Measurements from ENCODE around the gene TMEM245. TPM values are rescaled to one million over a fixed set of nuclear protein-coding genes. Genes with fewer than 3 reads are reported as not detected.

Gene TMEM245
- total and polyA plus RNA-seq, 10 of the 15 experiments (the other 5 are each of a cell fraction or from before 2014, with no cell fraction given), result 7.4 to 36.1 (median 19.0) TPM

DNA sequence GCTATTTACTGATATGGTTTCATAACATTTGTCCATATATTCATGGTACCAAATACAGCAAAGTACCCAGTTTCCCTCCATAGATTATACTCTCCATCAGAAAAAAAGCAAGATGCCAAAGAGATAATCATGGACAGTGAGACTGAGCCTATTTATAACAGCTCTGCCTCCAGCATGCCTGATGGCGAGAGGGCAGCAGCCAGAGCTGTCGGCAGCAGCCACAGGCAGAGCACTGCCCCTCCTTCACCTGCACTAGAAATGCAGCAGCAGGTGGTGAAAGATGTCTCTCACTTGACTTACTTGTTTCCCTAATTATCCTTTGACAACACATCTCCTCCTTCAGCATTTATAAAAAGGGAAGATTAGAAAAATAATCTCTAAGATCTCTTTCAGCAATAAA lies 138.9 kb downstream of the TMEM245 start:
- no TSS peak for BruUV-seq (replicated peaks)
- WGBS (ENCODE audit: insufficient coverage, insufficient replicate concordance, low lambda C conversion rate, missing lambda C conversion rate), result 100% methylated on average over 2 of the region's 2 CpGs
- no peak overlapping the region for H3K4me3 ChIP-seq
- H3K27ac ChIP-seq (ENCODE audit: control insufficient read depth, insufficient read depth), result no peak overlapping the region
- no peak for FAIRE-seq
- TF ChIP-seq DPF2 (IDR thresholded peaks at IDR 0.05) (no peak), BRCA1 (IDR thresholded peaks at IDR 0.05; ENCODE audit: low read depth, low read length) (no peak), CREM (IDR thresholded peaks at IDR 0.05; ENCODE audit: low read depth) (no peak), CBX5 (IDR thresholded peaks at IDR 0.05; ENCODE audit: low read depth) (no peak), EED (IDR thresholded peaks at IDR 0.05; ENCODE audit: low read depth) (no peak), CBFB (IDR thresholded peaks at IDR 0.05; ENCODE audit: low read depth) (no peak), ATF7 (IDR thresholded peaks at IDR 0.05; ENCODE audit: low read depth) (no peak), RELA (IDR thresholded peaks at IDR 0.05; ENCODE audit: borderline replicate concordance, partially characterized antibody) (no peak), STAT3 (IDR thresholded peaks at IDR 0.05; ENCODE audit: low read depth, low read length) (no peak), MEF2A (IDR thresholded peaks at IDR 0.05; ENCODE audit: insufficient read depth, low read depth, low read length) (no peak), NR2C1 (IDR thresholded peaks at IDR 0.05) (no peak), BACH1 (IDR thresholded peaks at IDR 0.05; ENCODE audit: borderline replicate concordance) (no peak)
- TF ChIP-seq, protein P1, sequence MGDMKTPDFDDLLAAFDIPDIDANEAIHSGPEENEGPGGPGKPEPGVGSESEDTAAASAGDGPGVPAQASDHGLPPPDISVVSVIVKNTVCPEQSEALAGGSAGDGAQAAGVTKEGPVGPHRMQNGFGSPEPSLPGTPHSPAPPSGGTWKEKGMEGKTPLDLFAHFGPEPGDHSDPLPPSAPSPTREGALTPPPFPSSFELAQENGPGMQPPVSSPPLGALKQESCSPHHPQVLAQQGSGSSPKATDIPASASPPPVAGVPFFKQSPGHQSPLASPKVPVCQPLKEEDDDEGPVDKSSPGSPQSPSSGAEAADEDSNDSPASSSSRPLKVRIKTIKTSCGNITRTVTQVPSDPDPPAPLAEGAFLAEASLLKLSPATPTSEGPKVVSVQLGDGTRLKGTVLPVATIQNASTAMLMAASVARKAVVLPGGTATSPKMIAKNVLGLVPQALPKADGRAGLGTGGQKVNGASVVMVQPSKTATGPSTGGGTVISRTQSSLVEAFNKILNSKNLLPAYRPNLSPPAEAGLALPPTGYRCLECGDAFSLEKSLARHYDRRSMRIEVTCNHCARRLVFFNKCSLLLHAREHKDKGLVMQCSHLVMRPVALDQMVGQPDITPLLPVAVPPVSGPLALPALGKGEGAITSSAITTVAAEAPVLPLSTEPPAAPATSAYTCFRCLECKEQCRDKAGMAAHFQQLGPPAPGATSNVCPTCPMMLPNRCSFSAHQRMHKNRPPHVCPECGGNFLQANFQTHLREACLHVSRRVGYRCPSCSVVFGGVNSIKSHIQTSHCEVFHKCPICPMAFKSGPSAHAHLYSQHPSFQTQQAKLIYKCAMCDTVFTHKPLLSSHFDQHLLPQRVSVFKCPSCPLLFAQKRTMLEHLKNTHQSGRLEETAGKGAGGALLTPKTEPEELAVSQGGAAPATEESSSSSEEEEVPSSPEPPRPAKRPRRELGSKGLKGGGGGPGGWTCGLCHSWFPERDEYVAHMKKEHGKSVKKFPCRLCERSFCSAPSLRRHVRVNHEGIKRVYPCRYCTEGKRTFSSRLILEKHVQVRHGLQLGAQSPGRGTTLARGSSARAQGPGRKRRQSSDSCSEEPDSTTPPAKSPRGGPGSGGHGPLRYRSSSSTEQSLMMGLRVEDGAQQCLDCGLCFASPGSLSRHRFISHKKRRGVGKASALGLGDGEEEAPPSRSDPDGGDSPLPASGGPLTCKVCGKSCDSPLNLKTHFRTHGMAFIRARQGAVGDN (IDR thresholded peaks at IDR 0.05), result no peak
- TF ChIP-seq, protein P2, sequence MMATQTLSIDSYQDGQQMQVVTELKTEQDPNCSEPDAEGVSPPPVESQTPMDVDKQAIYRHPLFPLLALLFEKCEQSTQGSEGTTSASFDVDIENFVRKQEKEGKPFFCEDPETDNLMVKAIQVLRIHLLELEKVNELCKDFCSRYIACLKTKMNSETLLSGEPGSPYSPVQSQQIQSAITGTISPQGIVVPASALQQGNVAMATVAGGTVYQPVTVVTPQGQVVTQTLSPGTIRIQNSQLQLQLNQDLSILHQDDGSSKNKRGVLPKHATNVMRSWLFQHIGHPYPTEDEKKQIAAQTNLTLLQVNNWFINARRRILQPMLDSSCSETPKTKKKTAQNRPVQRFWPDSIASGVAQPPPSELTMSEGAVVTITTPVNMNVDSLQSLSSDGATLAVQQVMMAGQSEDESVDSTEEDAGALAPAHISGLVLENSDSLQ (IDR thresholded peaks at IDR 0.05), result no peak
- H3K9me3 ChIP-seq (replicated peaks; ENCODE audit: control insufficient read depth, insufficient read depth, low read length), result no peaks in the 10 kb centered on the region
- ChIA-PET CTCF (no interaction called here), RAD21 (ENCODE audit: unreplicated experiment) (no interaction called here), POLR2A (no interaction called here), SMC1A (ENCODE audit: uncharacterized antibody, unreplicated experiment) (no interaction called here)
- H4K20me1 ChIP-seq (ENCODE audit: control insufficient read depth, insufficient read depth), result no peaks in the 10 kb centered on the region
- H2AFZ ChIP-seq (ENCODE audit: control insufficient read depth, low read depth, low read length), result no peak overlapping the region
- intact Hi-C loops (cut with micrococcal nuclease; ENCODE audit: unreplicated experiment) (no loop called here), in situ Hi-C loops (cut with MboI) (no loop called here)
- H3K79me2 ChIP-seq (ENCODE audit: control insufficient read depth, insufficient read depth, low read length), result no peaks in the 10 kb centered on the region
- no peak for DNase-seq (ENCODE audit: low read depth, low spot score)
- no peak for ATAC-seq
- no peaks in the 10 kb centered on the region for H3K27me3 ChIP-seq (replicated peaks in 1 of 2; ENCODE audit: control insufficient read depth in 2 of 2, insufficient read depth in 2 of 2, low read length in 1 of 2)
- H3K4me2 ChIP-seq (ENCODE audit: control insufficient read depth, insufficient read depth), result no peak overlapping the region
- no peaks in the 10 kb centered on the region for H3K4me1 ChIP-seq (ENCODE audit: control insufficient read depth, insufficient read depth, low read length)
- H3K9ac ChIP-seq (ENCODE audit: control insufficient read depth, insufficient read depth, low read length), result no peak overlapping the region
- peaks cover 1 to 7% of the 10 kb centered on the region in 2 experiments; a peak in 3 of 4 replicates for H3K36me3 ChIP-seq (ENCODE audit: control insufficient read depth in 2 of 2, insufficient read depth in 2 of 2, low read length in 1 of 2)
